Retinal pigment epithelial cell (primary cell): ENCODE data around the gene LEFTY2.

Source experiments
- DNase-seq: peaks from one replicate; pipeline ENCODE4 v3.0.0-alpha.2; 2010; ENCODE audit warnings: low read depth
- H3K4me3 ChIP-seq: 2 replicates; pipeline ENCODE4 v1.5.1; 2011; ENCODE audit warnings: mild to moderate bottlenecking, low read length, control low read depth, moderate library complexity
- CTCF ChIP-seq: conservative IDR thresholded peaks from 2 replicates; pipeline ENCODE4 v1.5.1; 2011; ENCODE audit warnings: low read depth, low read length, control low read depth, inconsistent platforms

The LEFTY2 gene

GRCh38 chr1:225950905-225951497 is 10.0 kb upstream of the LEFTY2 start:
- no peak for TF ChIP-seq CTCF
- DNase-seq: no peak
- H3K4me3 ChIP-seq: no peak overlapping the region

GRCh38 chr1:225949041-225949440 is 8.0 kb upstream of the LEFTY2 start:
- no peak overlapping the region for H3K4me3 ChIP-seq
- DNase-seq: no peak
- TF ChIP-seq CTCF: no peak

- no peak overlapping the region for H3K4me3 ChIP-seq
- no peak for DNase-seq
- no peak for TF ChIP-seq CTCF
Observed at GRCh38 chr1:225946803-225947202, 5.8 kb upstream of the LEFTY2 start.

- H3K4me3 ChIP-seq: no peak overlapping the region
- no peak for TF ChIP-seq CTCF
- no peak for DNase-seq
Observed at GRCh38 chr1:225946082-225946620, 5.1 kb upstream of the LEFTY2 start.

- no peak for TF ChIP-seq CTCF
- DNase-seq: no peak
- no peak overlapping the region for H3K4me3 ChIP-seq
Observed at GRCh38 chr1:225945564-225945963, 4.5 kb upstream of the LEFTY2 start.

- DNase-seq: no peak
- no peak overlapping the region for H3K4me3 ChIP-seq
- TF ChIP-seq CTCF: no peak
Observed at GRCh38 chr1:225944951-225945350, 3.9 kb upstream of the LEFTY2 start.

GRCh38 chr1:225944387-225944786 is 3.4 kb upstream of the LEFTY2 start:
- TF ChIP-seq CTCF: no peak
- DNase-seq: no peak
- no peak overlapping the region for H3K4me3 ChIP-seq
